Cardiac fibroblast (primary cell): ENCODE results near the gene ARHGAP21.

Source experiments
- DNase-seq, 2 donors: peaks; one replicate each; pipeline versions ENCODE4 v3.0.0 to v3.0.0-alpha.2; 2010; ENCODE audit warnings: low read depth in 2 of 2
- H3K4me3 ChIP-seq, 2 donors: replicated peaks in 1 of 2; 1 replicate in 1 of 2; 2 replicates in 1 of 2; pipeline ENCODE4 v1.5.1; 2011; ENCODE audit warnings: low read depth in 2 of 2, low read length in 2 of 2, mild to moderate bottlenecking in 2 of 2, moderate library complexity in 1 of 2
- TF ChIP-seq, protein P1 (sequence below): IDR thresholded peaks from one replicate; pipeline ENCODE4 v1.5.1; 2011; ENCODE audit warnings: low read depth, mild to moderate bottlenecking, low read length, inconsistent platforms

The ARHGAP21 gene

DNA sequence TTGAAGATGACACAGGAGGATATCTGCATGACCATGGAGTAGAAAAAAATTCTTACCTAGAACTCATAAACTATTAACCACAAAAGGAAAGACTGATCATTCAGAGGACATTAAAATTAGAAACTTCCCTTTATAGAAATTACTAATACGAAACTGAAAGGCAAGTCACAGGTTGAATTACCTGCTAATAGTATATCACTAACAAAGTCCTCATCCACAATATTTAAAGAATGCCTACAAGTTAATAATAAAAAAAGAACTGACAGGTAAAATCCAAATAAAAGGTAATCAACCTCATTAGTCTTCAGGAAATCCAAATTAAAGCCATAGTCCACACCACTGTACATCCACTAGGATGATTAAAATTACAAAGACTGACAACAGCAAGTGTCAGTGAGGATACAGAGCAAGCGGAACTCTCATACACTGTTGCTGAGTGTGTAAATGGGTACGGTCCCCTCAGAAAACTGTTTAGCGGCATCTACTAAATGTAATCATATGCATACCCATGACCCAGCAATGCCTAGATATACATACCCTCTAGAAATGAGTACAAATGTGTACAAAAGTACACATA lies 71.2 kb downstream of the ARHGAP21 start:
- TF ChIP-seq, protein P1, sequence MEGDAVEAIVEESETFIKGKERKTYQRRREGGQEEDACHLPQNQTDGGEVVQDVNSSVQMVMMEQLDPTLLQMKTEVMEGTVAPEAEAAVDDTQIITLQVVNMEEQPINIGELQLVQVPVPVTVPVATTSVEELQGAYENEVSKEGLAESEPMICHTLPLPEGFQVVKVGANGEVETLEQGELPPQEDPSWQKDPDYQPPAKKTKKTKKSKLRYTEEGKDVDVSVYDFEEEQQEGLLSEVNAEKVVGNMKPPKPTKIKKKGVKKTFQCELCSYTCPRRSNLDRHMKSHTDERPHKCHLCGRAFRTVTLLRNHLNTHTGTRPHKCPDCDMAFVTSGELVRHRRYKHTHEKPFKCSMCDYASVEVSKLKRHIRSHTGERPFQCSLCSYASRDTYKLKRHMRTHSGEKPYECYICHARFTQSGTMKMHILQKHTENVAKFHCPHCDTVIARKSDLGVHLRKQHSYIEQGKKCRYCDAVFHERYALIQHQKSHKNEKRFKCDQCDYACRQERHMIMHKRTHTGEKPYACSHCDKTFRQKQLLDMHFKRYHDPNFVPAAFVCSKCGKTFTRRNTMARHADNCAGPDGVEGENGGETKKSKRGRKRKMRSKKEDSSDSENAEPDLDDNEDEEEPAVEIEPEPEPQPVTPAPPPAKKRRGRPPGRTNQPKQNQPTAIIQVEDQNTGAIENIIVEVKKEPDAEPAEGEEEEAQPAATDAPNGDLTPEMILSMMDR = no peak
- no peak for DNase-seq

DNA sequence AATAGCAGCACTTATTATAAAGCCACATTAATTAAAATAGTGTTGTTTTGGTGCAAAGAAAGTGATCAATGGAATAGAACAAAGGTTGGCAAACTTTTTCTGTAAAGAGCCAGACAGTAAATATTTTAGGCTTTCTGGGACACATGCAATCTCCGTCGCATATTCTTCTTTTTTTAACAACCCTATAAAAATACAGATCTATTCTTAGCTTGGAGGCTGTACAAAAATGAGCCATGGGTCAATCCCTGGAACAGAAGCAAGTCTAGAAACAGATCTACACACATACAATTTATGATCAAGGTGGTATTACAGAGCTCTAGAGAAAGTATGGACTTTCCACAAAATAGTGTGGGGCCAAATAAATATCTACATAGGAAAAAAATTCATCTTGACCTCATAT lies 71.8 kb downstream of the ARHGAP21 start:
- H3K4me3 ChIP-seq = no peak overlapping the region
- TF ChIP-seq, protein P1 = no peak
- no peak for DNase-seq

More for the DNA sequence above, 71.2 kb downstream of the ARHGAP21 start:
- H3K4me3 ChIP-seq = no peak overlapping the region

DNA sequence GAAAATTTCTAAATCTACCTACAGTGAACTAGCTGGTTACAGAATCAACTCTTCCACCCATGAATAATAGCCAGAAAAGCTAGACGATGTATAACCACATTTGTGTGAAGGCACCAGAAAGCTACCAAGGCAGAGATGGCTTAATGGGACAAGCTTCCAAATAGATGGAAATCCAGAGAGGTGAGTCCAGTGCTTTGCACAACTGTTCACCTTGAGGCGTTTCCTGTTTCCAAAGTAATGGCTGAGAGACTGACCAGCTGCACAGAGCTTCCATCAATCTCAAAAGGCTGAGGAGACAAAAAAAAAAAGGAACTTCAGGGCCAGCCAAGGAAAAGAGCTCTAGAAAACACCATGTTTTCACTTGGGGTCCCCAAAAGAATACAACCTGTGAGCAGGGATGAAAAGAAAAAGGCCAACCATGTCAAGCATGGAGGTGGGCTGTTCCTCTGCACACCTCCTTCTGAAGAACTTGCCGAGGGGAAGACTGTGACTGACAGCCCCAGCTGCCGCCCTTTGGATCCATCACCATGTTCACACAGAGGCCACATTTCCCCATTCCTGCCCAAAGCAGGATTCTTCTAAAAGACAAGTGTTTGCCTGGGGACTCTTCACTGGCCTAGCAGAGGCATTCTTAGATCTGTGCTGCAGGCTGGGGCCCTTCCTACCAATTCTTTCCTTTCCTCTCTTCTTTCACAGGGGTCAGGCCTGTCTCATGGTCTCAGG lies 72.9 kb downstream of the ARHGAP21 start:
- no peak for DNase-seq
- no peak overlapping the region for H3K4me3 ChIP-seq
- TF ChIP-seq, protein P1 = no peak

DNA sequence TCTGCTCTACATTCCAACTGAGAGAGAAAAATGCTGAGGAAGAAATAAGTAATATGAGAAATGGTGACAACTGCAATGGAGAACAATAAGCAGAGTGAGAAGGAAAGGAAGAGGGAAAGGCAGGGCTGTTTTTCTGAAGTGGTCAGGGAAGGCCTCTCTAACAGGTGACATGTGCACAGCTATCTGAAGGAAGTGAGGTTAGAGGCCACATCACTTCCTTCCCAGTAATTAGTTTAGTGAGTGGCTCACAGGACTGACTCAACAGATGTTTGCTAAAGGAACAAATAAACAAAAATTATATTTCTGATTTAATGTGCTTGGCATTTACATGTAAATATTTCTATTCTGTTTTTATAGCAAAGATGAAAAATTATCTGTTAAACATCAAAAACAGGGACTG lies 77.9 kb downstream of the ARHGAP21 start:
- DNase-seq = peak; percentile 23 to 28
- TF ChIP-seq, protein P1 = no peak
- H3K4me3 ChIP-seq = no peak overlapping the region

DNA sequence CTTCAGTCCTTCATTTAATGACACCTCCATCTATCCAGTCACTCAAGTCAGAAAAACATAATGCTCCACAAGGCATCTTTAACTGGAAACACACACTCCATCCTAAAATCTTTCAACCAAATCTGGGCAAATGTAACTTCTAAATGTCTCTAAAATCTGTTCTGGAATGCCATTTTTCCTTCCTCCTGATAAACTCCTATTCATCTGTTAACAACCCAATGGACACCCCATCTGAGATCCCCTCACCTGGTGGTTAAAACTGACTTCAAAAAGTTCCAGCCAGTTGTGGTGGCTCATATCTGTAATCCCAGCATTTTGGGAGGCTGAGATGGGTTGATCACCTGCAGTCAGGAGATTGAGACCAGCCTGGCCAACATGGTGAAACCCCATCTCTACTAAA lies 78.7 kb downstream of the ARHGAP21 start:
- DNase-seq = no peak
- TF ChIP-seq, protein P1 = no peak
- H3K4me3 ChIP-seq = no peak overlapping the region

DNA sequence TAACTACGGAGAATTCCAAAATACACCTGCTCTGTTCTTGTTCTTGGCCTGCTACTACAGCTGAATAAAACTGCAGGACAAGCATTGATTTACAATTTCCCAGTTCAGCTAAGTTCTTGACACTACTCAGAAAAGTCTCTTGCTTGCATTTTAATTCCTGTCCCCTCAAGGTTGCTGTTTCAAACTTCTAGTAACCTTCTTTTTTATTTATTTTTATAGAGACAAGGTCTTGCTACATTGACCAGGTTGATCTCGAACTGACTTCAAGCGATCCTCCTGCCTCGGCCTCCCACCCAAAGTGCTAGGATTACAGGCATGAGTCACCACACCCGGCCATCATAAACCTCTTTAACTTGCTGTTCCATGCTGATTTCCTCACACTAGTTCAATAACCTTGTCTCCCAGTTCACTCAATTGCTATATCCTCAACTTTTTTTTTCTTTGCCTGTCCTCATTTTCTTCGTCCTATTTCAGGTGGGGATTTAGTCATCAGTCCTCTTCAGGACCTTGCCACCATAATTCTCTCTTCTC lies 79.9 kb downstream of the ARHGAP21 start:
- H3K4me3 ChIP-seq = no peak overlapping the region
- TF ChIP-seq, protein P1 = no peak
- DNase-seq = peak in 1 of 2 donors; percentile 9
